ENCODE results near the gene NUTF2. TPM values are rescaled to one million over a fixed set of nuclear protein-coding genes. Genes with fewer than 3 reads are reported as not detected.
"Not testable (repeated sequence)": the region's sequence is repeated elsewhere in the genome, so short reads cannot be mapped to it uniquely, and the experiment has no call there.

Gene NUTF2
- total RNA-seq, 2 donors from 2014 or later: 46.6 to 66.8 TPM

DNA sequence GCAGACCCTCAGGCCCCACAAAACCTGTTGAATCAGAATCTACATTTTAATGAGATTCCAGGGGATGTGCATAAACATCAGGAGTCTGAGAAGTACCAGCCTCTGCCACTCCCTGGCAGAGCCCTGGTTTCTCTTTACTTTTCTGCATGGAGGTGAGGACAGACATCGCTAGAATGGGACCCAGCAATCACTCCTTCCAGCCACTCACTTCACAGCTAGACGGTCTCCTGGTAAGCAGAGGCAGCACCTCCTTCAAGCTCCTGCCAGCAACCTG lies 68.7 kb downstream of the NUTF2 start:
- not testable (repeated sequence) for ATAC-seq; H3K27ac Mint-ChIP-seq; DNase-seq; H3K36me3 Mint-ChIP-seq (ENCODE audit: low read depth); H3K27me3 Mint-ChIP-seq; H3K9me3 ChIP-seq (ENCODE audit: control insufficient read depth, low read length, poor library complexity, severe bottlenecking); H3K4me3 Mint-ChIP-seq
- H3K4me1 Mint-ChIP-seq: peaks cover 27% of the 10 kb centered on the region

DNA sequence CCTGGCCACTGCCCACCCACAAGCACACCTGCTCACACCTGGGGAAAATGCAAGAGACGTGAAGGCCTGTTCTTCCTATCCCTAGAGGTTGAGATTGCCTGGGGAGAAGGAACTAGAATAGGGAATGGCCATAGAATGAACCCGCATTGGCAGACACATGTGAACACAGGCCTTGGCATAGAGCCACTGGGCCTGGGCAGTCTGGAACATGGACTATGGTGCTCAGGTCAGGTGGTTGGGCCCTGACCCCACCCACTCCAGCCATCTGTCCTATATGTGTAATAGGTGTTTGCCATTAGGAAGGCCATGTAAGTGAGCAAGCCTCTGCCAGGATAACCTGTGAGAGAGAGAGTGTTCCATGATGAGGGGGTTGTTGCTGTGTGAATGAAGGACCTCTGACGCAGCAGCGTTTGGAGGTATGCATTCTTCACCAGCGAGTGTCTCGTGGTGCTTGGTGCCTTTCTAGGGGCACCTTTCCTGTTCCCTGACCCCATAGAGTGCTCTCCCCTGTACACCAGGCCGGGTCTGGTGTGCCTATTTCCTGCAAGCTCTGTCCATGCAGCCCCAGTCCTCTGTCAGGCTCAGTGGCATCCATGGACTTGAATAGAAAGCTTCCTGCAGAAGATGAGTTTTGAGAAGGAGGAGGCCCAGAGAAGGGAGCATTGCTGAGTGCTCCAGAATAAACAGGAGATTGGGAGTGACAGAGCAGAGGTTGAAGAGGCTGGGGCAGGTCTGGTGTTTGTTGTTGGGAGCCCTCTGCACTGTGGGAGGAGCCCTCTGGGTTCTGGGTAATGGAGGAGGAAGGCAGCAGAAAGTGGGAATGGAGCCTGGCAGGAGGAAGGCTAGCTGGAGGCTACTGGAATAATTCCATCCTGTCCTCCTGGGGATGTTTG lies 69.3 kb downstream of the NUTF2 start:
- H3K9me3 ChIP-seq (ENCODE audit: control insufficient read depth, low read length, poor library complexity, severe bottlenecking): no peaks in the 10 kb centered on the region
- DNase-seq: no peak
- no peak for ATAC-seq
- H3K27me3 Mint-ChIP-seq: no peaks in the 10 kb centered on the region
- H3K4me1 Mint-ChIP-seq: peaks cover 28% of the 10 kb centered on the region
- H3K36me3 Mint-ChIP-seq (ENCODE audit: low read depth): peaks cover 2% of the 10 kb centered on the region
- H3K27ac Mint-ChIP-seq: peak overlapping the region; percentile 41
- no peak overlapping the region for H3K4me3 Mint-ChIP-seq

DNA sequence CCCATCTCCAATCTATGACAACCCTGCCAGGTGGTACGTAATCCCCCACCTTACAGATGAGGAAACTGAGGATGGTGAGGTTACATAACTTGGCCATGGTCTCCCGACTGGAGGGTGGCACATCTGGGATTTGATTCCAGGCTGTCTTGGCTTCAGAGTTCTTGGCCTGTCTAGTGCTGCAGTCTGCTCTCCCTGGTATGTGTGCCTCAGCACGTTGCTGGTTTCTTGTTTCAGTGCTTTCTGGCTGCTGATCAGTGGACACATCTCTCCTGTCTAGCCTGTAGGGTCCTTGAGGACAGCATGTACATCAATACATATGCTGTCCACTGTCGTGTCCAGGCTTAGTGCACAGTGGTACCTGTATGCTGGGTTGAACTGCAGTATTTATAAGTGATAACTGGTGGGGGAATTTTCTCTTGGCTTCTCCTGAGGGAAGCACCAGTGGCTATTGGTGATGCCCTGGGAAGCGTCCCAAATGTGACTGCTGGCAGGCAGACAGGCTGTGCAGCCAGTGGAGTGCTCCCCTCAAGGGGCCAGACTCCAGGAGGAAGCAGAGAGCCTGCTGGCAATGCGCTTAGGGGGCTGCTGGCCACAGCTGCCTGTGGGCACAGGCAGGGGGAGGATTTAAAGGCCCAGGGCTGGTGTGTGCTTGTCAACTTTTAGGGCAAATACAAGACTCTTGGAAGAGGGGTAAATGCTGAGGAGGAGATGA lies 70.6 kb downstream of the NUTF2 start:
- H3K9me3 ChIP-seq (ENCODE audit: control insufficient read depth, low read length, poor library complexity, severe bottlenecking): no peaks in the 10 kb centered on the region
- Mint-ChIP-seq H3K4me3 (no peak overlapping the region), H3K27ac (peak overlapping the region; percentile 76), H3K36me3 (ENCODE audit: low read depth) (peaks cover 2% of the 10 kb centered on the region), H3K4me1 (peaks cover 31% of the 10 kb centered on the region), H3K27me3 (no peaks in the 10 kb centered on the region)
- DNase-seq: no peak
- ATAC-seq: no peak

DNA sequence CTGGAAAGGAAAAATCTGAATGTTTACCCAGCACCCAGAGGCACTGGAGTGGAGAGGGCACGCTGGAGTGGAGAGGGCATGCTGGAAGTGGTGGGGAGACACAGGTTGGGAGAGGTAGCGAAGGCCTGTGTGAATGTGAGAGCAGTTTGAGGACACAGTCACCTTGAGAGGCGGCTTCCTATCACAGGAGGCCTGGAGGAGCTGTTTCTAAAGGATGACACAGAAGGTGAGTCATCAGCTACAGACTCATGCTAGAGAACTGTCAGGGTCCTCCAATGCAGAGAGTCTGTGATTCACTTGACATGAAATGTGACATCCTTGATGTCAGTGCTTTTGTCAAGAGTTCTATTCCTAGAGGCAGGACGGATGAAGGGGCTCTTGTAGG lies 71.1 kb downstream of the NUTF2 start:
- Mint-ChIP-seq H3K27me3 (no peaks in the 10 kb centered on the region), H3K27ac (peak overlapping the region; percentile 76), H3K36me3 (ENCODE audit: low read depth) (peaks cover 2% of the 10 kb centered on the region), H3K4me3 (no peak overlapping the region), H3K4me1 (peaks cover 32% of the 10 kb centered on the region)
- ATAC-seq (no peak), DNase-seq (no peak)
- no peaks in the 10 kb centered on the region for H3K9me3 ChIP-seq (ENCODE audit: control insufficient read depth, low read length, poor library complexity, severe bottlenecking)

- H3K4me1 Mint-ChIP-seq: peaks cover 28% of the 10 kb centered on the region
- ATAC-seq: no peak
- no peaks in the 10 kb centered on the region for H3K9me3 ChIP-seq (ENCODE audit: control insufficient read depth, low read length, poor library complexity, severe bottlenecking)
- no peak for DNase-seq
- H3K27me3 Mint-ChIP-seq: no peaks in the 10 kb centered on the region
- H3K36me3 Mint-ChIP-seq (ENCODE audit: low read depth): peaks cover 2% of the 10 kb centered on the region
- H3K4me3 Mint-ChIP-seq: no peak overlapping the region
- H3K27ac Mint-ChIP-seq: no peak overlapping the region
Observed at GRCh38 chr16:67919622-67920221, 73.0 kb downstream of the NUTF2 start.

Other genes starting within 250 kb of the NUTF2 start
- gene CARMIL2, start 201.8 kb upstream of the NUTF2 start, total RNA-seq: 100 to 1,000 TPM; 144 to 145 TPM
- gene ACD, start 186.7 kb upstream of the NUTF2 start, total RNA-seq: 10 to 100 TPM; 29.5 to 38.7 TPM
- 1 to 10 TPM; 6.3 to 7.9 TPM for gene PARD6A, start 186.0 kb upstream of the NUTF2 start, total RNA-seq
- 1 to 10 TPM; 6.1 to 6.8 TPM for gene ENKD1, start 180.2 kb upstream of the NUTF2 start, total RNA-seq
- gene C16orf86, start 180.1 kb upstream of the NUTF2 start, total RNA-seq: 1 to 10 TPM; 2.9 to 5.1 TPM
- 10 to 100 TPM; 11.7 to 14.7 TPM for gene GFOD2, start 127.6 kb upstream of the NUTF2 start, total RNA-seq
- 10 to 100 TPM; 29.8 to 30.4 TPM for gene RANBP10, start 40.4 kb upstream of the NUTF2 start, total RNA-seq
- gene TSNAXIP1, start 40.0 kb upstream of the NUTF2 start, total RNA-seq: under 1 TPM; 0.62 to 0.63 TPM
- gene THAP11, start 4.6 kb upstream of the NUTF2 start, total RNA-seq: 10 to 100 TPM; 31.2 to 33.1 TPM
- 10 to 100 TPM; 75.3 to 77.0 TPM for gene CENPT, start 760 bp downstream of the NUTF2 start, total RNA-seq
- 100 to 1,000 TPM in 1 of 2 donors, 10 to 100 TPM in 1; 99.0 to 105 TPM for gene EDC4, start 26.1 kb downstream of the NUTF2 start, total RNA-seq
- gene NRN1L, start 38.0 kb downstream of the NUTF2 start, total RNA-seq: 1 to 10 TPM; 2.5 to 2.6 TPM
- 10 to 100 TPM; 14.5 to 15.5 TPM for gene PSKH1, start 46.3 kb downstream of the NUTF2 start, total RNA-seq
- gene CTRL, start 84.9 kb downstream of the NUTF2 start, total RNA-seq: 1 to 10 TPM; 6.7 to 8.4 TPM
- gene PSMB10, start 89.9 kb downstream of the NUTF2 start, total RNA-seq: 100 to 1,000 TPM in 1 of 2 donors, 10 to 100 TPM in 1; 93.7 to 119 TPM
- 1 to 10 TPM; 4.6 to 5.7 TPM for gene LCAT, start 97.2 kb downstream of the NUTF2 start, total RNA-seq
- 10 to 100 TPM; 19.5 to 24.3 TPM for gene SLC12A4, start 121.7 kb downstream of the NUTF2 start, total RNA-seq
- under 1 TPM; 0.22 to 0.68 TPM for gene DPEP3, start 133.6 kb downstream of the NUTF2 start, total RNA-seq
- 10 to 100 TPM; 42.7 to 51.2 TPM for gene DPEP2, start 152.6 kb downstream of the NUTF2 start, total RNA-seq
- not detected for gene DPEP2NB, start 169.0 kb downstream of the NUTF2 start, total RNA-seq
- gene DDX28, start 176.3 kb downstream of the NUTF2 start, total RNA-seq: 10 to 100 TPM; 13.2 to 14.8 TPM
- 10 to 100 TPM; 12.0 to 12.3 TPM for gene DUS2, start 176.4 kb downstream of the NUTF2 start, total RNA-seq
- 100 to 1,000 TPM in 1 of 2 donors, 10 to 100 TPM in 1; 94.5 to 101 TPM for gene NFATC3, start 238.4 kb downstream of the NUTF2 start, total RNA-seq

All from T-helper 17 cell (primary cell).